ENCODE data around the gene ZPR1. TPM values are rescaled to one million over a fixed set of nuclear protein-coding genes. Genes with fewer than 3 reads are reported as not detected.

ZPR1 gene
- total RNA-seq, 4 donors from 2014 or later = 21.7 to 33.8 (median 26.1) TPM

- intact Hi-C loops (cut with DNase I; ENCODE audit: low total_unique reads) = no loop called here
- DNase-seq (ENCODE audit: low spot score in 2 of 2) = peak in 1 of 2 donors; percentile 74
- no peak for TF ChIP-seq POLR2A (IDR thresholded peaks at IDR 0.05)
- WGBS, 2 donors = 62 to 78% methylated on average over 4 of the region's 4 CpGs
- H3K4me3 ChIP-seq (ENCODE audit: low read depth, poor library complexity, severe bottlenecking) = no peak overlapping the region
These were observed 47.1 kb downstream of the ZPR1 start for GRCh38 chr11:116740741-116741140.

DNA sequence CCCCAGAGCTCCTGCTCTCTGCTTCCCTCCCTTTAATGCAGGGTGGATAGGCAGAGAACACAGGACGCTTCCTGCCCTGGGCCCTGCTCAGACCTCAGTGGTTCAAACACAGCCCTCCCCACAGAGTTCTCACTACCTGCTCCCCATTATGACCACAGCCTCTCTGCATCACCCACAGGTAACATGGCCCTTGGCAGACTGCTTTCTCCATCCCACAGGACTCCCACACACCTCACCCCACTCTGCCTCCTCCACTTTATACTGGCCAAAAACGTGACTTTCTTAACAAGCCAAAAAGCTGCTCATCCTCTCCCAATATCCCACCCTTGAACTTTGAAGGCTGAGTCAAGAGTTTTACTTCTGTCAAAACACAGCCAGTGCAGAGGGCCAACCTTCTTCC lies 48.8 kb downstream of the ZPR1 start:
- H3K4me3 ChIP-seq (ENCODE audit: low read depth, poor library complexity, severe bottlenecking) = no peak overlapping the region
- WGBS, 2 donors = 65 to 79% methylated on average over 2 of the region's 2 CpGs
- DNase-seq (ENCODE audit: low spot score in 2 of 2) = peak in 1 of 2 donors; percentile 12

GRCh38 chr11:116736763-116737162 lies 51.1 kb downstream of the ZPR1 start:
- TF ChIP-seq POLR2A (IDR thresholded peaks at IDR 0.05) = no peak
- no peak for TF ChIP-seq CTCF (IDR thresholded peaks at IDR 0.05)
- intact Hi-C loops (cut with DNase I; ENCODE audit: low total_unique reads) = no loop called here
- 88 to 99% methylated on average over 3 of the region's 3 CpGs for WGBS, 2 donors
- DNase-seq (ENCODE audit: low spot score in 2 of 2) = no peak
- H3K4me3 ChIP-seq (ENCODE audit: low read depth, poor library complexity, severe bottlenecking) = no peak overlapping the region

More for the DNA sequence above, 48.8 kb downstream of the ZPR1 start:
- intact Hi-C loops (cut with DNase I; ENCODE audit: low total_unique reads) = no loop called here
- TF ChIP-seq POLR2A (IDR thresholded peaks at IDR 0.05) (no peak), CTCF (IDR thresholded peaks at IDR 0.05) (no peak)

DNA sequence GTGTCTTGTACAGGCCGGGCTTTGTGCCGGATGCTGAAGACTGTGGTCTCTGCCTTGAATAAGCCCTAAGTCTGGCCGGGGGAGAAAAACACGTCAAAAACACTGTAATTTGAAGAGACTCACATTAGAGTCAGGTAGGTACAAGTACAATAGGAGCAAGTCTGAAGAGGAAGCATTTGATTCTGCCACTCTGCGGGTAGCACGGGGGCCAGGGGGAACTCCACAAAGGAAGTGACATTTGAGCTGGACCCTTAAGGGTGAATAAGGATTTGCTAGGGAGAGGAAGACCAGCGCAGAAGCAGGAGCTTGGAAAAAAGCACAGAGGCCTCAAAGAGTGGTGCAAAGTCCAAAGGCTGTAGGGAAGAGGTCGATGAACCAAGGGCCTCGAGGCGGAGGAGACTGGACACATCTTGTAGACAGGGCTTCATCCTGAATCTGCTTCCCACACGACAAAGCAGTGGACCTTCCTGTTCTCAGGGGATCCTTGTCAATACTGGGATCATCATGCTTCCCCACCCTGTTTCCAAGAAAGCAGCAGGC lies 53.8 kb downstream of the ZPR1 start:
- intact Hi-C loops (cut with DNase I; ENCODE audit: low total_unique reads) = no loop called here
- DNase-seq (ENCODE audit: low spot score in 2 of 2) = peak in 1 of 2 donors; percentile 28
- WGBS, 2 donors = 85 to 87% methylated on average over 11 of the region's 11 CpGs
- no peak overlapping the region for H3K4me3 ChIP-seq (ENCODE audit: low read depth, poor library complexity, severe bottlenecking)
- TF ChIP-seq CTCF (IDR thresholded peaks at IDR 0.05) = no peak
- no peak for TF ChIP-seq POLR2A (IDR thresholded peaks at IDR 0.05)

DNA sequence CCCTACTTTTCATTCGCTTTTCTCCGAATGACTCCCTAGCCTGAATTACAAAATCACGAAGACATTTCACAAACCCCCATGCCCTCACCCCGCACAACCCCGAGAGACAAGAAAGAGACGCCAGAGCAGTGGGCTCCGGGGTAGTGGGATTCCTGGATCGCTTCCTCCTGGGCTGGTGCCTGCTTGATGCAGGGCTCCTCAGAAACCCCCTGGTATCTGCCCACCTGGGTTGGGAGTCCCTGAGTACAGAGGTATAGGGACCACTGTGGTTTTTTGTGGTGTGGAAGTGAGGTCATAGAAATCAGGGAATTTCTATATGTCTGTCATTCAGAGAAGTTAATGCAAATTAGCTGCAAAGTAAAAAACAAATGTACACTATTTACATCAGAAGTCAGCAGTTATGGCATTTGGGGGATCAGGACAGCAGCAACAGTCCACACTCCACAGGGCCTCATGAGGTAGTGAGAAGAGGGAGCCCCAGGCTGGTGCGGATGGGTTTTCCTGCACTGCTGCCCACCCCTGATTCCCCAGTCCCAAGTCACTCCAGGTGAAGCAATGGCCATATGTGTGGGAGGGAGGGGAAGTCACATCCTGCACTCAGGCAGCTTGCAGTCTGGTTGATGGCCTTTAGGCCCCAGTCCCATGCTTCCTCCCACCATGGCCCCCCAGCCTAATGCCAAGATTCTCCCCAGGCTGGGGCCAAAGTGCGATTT lies 54.6 kb downstream of the ZPR1 start:
- peak in 1 of 2 donors; percentile 67 for DNase-seq (ENCODE audit: low spot score in 2 of 2)
- WGBS, 2 donors = 70 to 73% methylated on average over 10 of the region's 10 CpGs
- no peak overlapping the region for H3K4me3 ChIP-seq (ENCODE audit: low read depth, poor library complexity, severe bottlenecking)
- TF ChIP-seq POLR2A (IDR thresholded peaks at IDR 0.05) = no peak
- no peak for TF ChIP-seq CTCF (IDR thresholded peaks at IDR 0.05)
- intact Hi-C loops (cut with DNase I; ENCODE audit: low total_unique reads) = no loop called here

DNA sequence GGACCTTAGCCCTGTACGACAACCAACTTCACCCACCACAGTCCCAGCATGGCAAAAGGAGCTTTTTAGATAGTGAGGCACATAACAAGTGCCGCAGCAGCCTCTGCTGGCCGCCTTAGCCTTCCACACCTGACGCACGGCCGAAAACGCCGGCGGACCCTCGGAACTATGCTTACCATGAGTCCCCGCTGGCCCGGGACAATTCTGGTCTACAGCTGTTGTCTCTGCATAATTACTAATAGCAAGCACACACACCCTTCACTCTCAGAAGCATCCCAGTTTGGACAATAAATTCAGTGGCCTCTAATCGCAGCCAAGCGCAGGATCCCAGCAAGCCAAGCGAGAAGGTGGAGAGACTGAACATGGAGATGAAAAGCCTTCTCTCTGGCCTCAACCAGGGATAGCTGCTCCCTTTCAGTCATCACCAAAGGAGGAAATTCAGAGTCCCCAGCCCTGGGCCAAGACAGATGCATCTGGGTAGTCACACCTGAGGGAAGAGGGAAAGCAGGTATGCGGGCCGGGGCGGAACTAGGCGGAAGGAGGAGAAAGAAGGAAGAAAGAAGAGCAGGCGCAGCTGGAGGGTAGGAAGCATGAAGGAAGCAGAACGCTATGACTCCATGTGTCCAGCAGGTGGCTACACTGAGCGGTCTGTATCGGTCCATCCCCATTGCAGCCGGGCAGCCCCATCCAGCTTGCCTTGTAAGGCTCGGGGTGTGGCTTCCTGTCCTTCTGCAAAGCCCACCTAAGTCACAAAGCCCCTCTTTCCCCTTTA lies 55.4 kb downstream of the ZPR1 start:
- no peak overlapping the region for H3K4me3 ChIP-seq (ENCODE audit: low read depth, poor library complexity, severe bottlenecking)
- TF ChIP-seq POLR2A (IDR thresholded peaks at IDR 0.05) = no peak
- peak in 1 of 3 donors; percentile 41 for TF ChIP-seq CTCF (IDR thresholded peaks at IDR 0.05)
- WGBS, 2 donors = 47 to 48% methylated on average over 25 of the region's 25 CpGs
- peak; percentile 34 to 88 for DNase-seq (ENCODE audit: low spot score in 2 of 2)
- intact Hi-C loops (cut with DNase I; ENCODE audit: low total_unique reads) = no loop called here
